Neural cell (in vitro differentiated cells): ENCODE data around the gene CABCOCO1. TPM values are rescaled to one million over a fixed set of nuclear protein-coding genes. Genes with fewer than 3 reads are reported as not detected.
"Not testable (repeated sequence)": the region's sequence is repeated elsewhere in the genome, so short reads cannot be mapped to it uniquely, and the experiment has no call there.

Experiments used
- H2AFZ ChIP-seq: fragments of 200-600, 300-800 bp; sonication (generic), shearing (Covaris generic); 2 replicates; pipeline ENCODE4 v1.6.0; 2014; ENCODE audit warnings: low read depth, mild to moderate bottlenecking, antibody characterized with exemption, low read length, moderate library complexity
- H3F3A ChIP-seq: fragments of 200-600 bp; shearing (Covaris generic); 2 replicates; pipeline ENCODE4 v1.6.1; 2016; ENCODE audit warnings: mild to moderate bottlenecking, moderate library complexity, mixed read lengths, antibody characterized with exemption, low read length; ENCODE audit not compliant: insufficient read depth, poor library complexity, severe bottlenecking
- H3K27ac ChIP-seq: fragments of 200-600, 300-800 bp; sonication (generic), shearing (Covaris generic); 2 replicates; pipeline ENCODE4 v1.5.1; 2014; ENCODE audit warnings: mild to moderate bottlenecking, low read length, moderate library complexity
- H3K27me3 ChIP-seq: fragments of 300-800, 200-600 bp; sonication (generic), shearing (Covaris generic); 2 replicates; pipeline ENCODE4 v1.6.0; 2014; ENCODE audit warnings: mild to moderate bottlenecking, low read depth, low read length, moderate library complexity; ENCODE audit not compliant: insufficient read depth
- H3K36me3 ChIP-seq: fragments of 300-800, 200-600 bp; sonication (generic), shearing (Covaris generic); 2 replicates; pipeline ENCODE4 v1.5.1; 2014; ENCODE audit warnings: mild to moderate bottlenecking, antibody characterized with exemption, low read length, moderate library complexity; ENCODE audit not compliant: insufficient read depth
- H3K4me2 ChIP-seq: fragments of 300-800, 200-600 bp; sonication (generic), shearing (Covaris generic); 2 replicates; pipeline ENCODE4 v1.6.0; 2014; ENCODE audit warnings: mild to moderate bottlenecking, low read length
- H3K4me3 ChIP-seq: fragments of 300-800, 200-600 bp; sonication (generic), shearing (Covaris generic); 2 replicates; pipeline ENCODE4 v1.5.1; 2014; ENCODE audit warnings: mild to moderate bottlenecking, low read length, moderate library complexity
- H3K79me2 ChIP-seq: fragments of 200-600 bp; shearing (Covaris generic); replicated peaks from 2 replicates; pipeline ENCODE4 v1.6.0; 2014; ENCODE audit warnings: mild to moderate bottlenecking, low read length, moderate library complexity; ENCODE audit not compliant: insufficient read depth
- H3K9ac ChIP-seq: fragments of 300-800, 200-600 bp; sonication (generic), shearing (Covaris generic); 2 replicates; pipeline ENCODE4 v1.6.1; 2016; ENCODE audit warnings: mild to moderate bottlenecking, low read length, mixed read lengths
- H3K9me2 ChIP-seq: fragments of 200-600 bp; shearing (Covaris generic); 2 replicates; pipeline ENCODE4 v1.6.1; 2016; ENCODE audit warnings: mild to moderate bottlenecking, low read length, mixed read lengths; ENCODE audit not compliant: insufficient read depth
- H3K9me3 ChIP-seq: fragments of 200-600, 300-800 bp; sonication (generic), shearing (Covaris generic); 2 replicates; pipeline ENCODE4 v1.6.1; 2016; ENCODE audit warnings: mild to moderate bottlenecking, mixed run types, low read length, moderate library complexity, mixed read lengths
- H4K20me1 ChIP-seq: fragments of 200-600 bp; shearing (Covaris generic); 2 replicates; pipeline ENCODE4 v1.6.1; 2016; ENCODE audit warnings: mild to moderate bottlenecking, mixed run types; ENCODE audit not compliant: insufficient read depth
- EP300 ChIP-seq: fragments of 450-650 bp; conservative IDR thresholded peaks from 2 replicates; pipeline ENCODE4 v1.6.1; 2014; ENCODE audit warnings: antibody characterized with exemption, mild to moderate bottlenecking, moderate library complexity; ENCODE audit not compliant: poor library complexity, severe bottlenecking
- EZH2 ChIP-seq: fragments of 200-600, 300-800 bp; shearing (Covaris generic), sonication (generic); IDR thresholded peaks from 2 replicates; pipeline ENCODE4 v1.6.1; 2014; ENCODE audit warnings: antibody characterized with exemption, low read length, borderline replicate concordance, mild to moderate bottlenecking; ENCODE audit not compliant: insufficient read depth, poor library complexity, severe bottlenecking
- MXI1 ChIP-seq: fragments of 450-650 bp; conservative IDR thresholded peaks from 2 replicates; pipeline ENCODE4 v1.6.1; 2014; ENCODE audit warnings: antibody characterized with exemption, mild to moderate bottlenecking; ENCODE audit not compliant: poor library complexity, severe bottlenecking
- POLR2AphosphoS5 ChIP-seq: IDR thresholded peaks from 2 replicates; pipeline ENCODE4 v1.6.1; 2012
- RAD21 ChIP-seq: fragments of 450-650 bp; conservative IDR thresholded peaks from 2 replicates; pipeline ENCODE4 v1.6.1; 2014; ENCODE audit warnings: antibody characterized with exemption, mild to moderate bottlenecking, moderate library complexity
- SMC3 ChIP-seq: fragments of 450-650 bp; conservative IDR thresholded peaks from 2 replicates; pipeline ENCODE4 v1.6.1; 2014; ENCODE audit warnings: antibody characterized with exemption, mild to moderate bottlenecking, moderate library complexity; ENCODE audit not compliant: poor library complexity
- TAF1 ChIP-seq: IDR thresholded peaks from 2 replicates; pipeline ENCODE4 v1.6.1; 2012; ENCODE audit warnings: low read depth
- polyA plus RNA-seq: library from polyadenylated mRNA; depleted of rRNA; stranded (reverse); fragments of >200 nt; gene quantifications from 2 replicates; pipeline ENCODE4 v1.2.3, GENCODE V29; 2014
- TF ChIP-seq, protein P1 (sequence below): fragments of 450-650 bp; IDR thresholded peaks from 2 replicates; pipeline ENCODE4 v1.5.1; 2014; ENCODE audit warnings: antibody characterized with exemption, mild to moderate bottlenecking, moderate library complexity; ENCODE audit not compliant: poor library complexity, severe bottlenecking
- TF ChIP-seq, protein P2 (sequence below): IDR thresholded peaks from 2 replicates; pipeline ENCODE4 v1.6.1; 2012; ENCODE audit warnings: borderline replicate concordance

The CABCOCO1 gene
- polyA plus RNA-seq, 1 donor from 2014 or later: 0.31 TPM

DNA sequence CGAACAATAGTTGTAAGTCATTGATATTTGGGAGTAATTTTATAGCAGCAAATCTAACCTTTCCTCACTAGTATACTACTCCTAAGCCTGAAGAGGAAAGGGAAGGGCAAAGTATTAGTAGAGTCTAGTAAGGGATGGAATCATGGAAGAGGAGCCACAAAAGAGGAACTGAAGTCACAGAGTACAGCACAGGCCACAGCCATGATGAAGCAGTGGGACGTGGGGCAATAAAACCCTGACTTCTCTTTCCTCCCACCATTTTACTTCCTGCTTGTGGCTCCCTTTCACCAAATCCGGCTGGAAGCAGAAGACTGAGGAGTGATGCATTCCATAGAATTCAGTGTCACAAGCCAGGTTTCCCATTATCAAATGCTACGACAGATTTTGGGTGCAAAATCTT, 58.7 kb downstream of the CABCOCO1 start:
- Histone ChIP-seq H2AFZ (no peak overlapping the region), H3K9me3 (no peaks in the 10 kb centered on the region), H3K9me2 (no peaks in the 10 kb centered on the region), H3K4me3 (no peak overlapping the region), H3F3A (no peaks in the 10 kb centered on the region), H3K36me3 (no peaks in the 10 kb centered on the region), H3K9ac (no peak overlapping the region), H3K27me3 (no peaks in the 10 kb centered on the region), H3K4me2 (no peak overlapping the region), H4K20me1 (no peaks in the 10 kb centered on the region), H3K27ac (no peak overlapping the region), H3K79me2 (no peaks in the 10 kb centered on the region)
- TF ChIP-seq SMC3: no peak
- TF ChIP-seq EZH2: no peak
- TF ChIP-seq, protein P1, sequence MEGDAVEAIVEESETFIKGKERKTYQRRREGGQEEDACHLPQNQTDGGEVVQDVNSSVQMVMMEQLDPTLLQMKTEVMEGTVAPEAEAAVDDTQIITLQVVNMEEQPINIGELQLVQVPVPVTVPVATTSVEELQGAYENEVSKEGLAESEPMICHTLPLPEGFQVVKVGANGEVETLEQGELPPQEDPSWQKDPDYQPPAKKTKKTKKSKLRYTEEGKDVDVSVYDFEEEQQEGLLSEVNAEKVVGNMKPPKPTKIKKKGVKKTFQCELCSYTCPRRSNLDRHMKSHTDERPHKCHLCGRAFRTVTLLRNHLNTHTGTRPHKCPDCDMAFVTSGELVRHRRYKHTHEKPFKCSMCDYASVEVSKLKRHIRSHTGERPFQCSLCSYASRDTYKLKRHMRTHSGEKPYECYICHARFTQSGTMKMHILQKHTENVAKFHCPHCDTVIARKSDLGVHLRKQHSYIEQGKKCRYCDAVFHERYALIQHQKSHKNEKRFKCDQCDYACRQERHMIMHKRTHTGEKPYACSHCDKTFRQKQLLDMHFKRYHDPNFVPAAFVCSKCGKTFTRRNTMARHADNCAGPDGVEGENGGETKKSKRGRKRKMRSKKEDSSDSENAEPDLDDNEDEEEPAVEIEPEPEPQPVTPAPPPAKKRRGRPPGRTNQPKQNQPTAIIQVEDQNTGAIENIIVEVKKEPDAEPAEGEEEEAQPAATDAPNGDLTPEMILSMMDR: no peak

GRCh38 chr10:61725221-61725620, 62.5 kb downstream of the CABCOCO1 start:
- H3K4me2 ChIP-seq, H3K27me3 ChIP-seq, H4K20me1 ChIP-seq: not testable (repeated sequence)

GRCh38 chr10:61729596-61729995, 66.9 kb downstream of the CABCOCO1 start:
- no peaks in the 10 kb centered on the region for H3K36me3 ChIP-seq
- no peaks in the 10 kb centered on the region for H3F3A ChIP-seq
- no peak overlapping the region for H3K4me2 ChIP-seq
- no peaks in the 10 kb centered on the region for H4K20me1 ChIP-seq
- H3K27ac ChIP-seq: no peak overlapping the region
- H3K9ac ChIP-seq: no peak overlapping the region
- no peaks in the 10 kb centered on the region for H3K9me2 ChIP-seq
- no peaks in the 10 kb centered on the region for H3K9me3 ChIP-seq
- no peaks in the 10 kb centered on the region for H3K79me2 ChIP-seq
- H3K4me3 ChIP-seq: no peak overlapping the region
- no peaks in the 10 kb centered on the region for H3K27me3 ChIP-seq
- no peak overlapping the region for H2AFZ ChIP-seq
- TF ChIP-seq EZH2 (no peak), POLR2AphosphoS5 (no peak), RAD21 (no peak), SMC3 (no peak), EP300 (no peak), MXI1 (no peak), TAF1 (no peak)
- TF ChIP-seq, protein P1: no peak
- TF ChIP-seq, protein P2, sequence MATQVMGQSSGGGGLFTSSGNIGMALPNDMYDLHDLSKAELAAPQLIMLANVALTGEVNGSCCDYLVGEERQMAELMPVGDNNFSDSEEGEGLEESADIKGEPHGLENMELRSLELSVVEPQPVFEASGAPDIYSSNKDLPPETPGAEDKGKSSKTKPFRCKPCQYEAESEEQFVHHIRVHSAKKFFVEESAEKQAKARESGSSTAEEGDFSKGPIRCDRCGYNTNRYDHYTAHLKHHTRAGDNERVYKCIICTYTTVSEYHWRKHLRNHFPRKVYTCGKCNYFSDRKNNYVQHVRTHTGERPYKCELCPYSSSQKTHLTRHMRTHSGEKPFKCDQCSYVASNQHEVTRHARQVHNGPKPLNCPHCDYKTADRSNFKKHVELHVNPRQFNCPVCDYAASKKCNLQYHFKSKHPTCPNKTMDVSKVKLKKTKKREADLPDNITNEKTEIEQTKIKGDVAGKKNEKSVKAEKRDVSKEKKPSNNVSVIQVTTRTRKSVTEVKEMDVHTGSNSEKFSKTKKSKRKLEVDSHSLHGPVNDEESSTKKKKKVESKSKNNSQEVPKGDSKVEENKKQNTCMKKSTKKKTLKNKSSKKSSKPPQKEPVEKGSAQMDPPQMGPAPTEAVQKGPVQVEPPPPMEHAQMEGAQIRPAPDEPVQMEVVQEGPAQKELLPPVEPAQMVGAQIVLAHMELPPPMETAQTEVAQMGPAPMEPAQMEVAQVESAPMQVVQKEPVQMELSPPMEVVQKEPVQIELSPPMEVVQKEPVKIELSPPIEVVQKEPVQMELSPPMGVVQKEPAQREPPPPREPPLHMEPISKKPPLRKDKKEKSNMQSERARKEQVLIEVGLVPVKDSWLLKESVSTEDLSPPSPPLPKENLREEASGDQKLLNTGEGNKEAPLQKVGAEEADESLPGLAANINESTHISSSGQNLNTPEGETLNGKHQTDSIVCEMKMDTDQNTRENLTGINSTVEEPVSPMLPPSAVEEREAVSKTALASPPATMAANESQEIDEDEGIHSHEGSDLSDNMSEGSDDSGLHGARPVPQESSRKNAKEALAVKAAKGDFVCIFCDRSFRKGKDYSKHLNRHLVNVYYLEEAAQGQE: no peak

More at GRCh38 chr10:61725221-61725620, 62.5 kb downstream of the CABCOCO1 start:
- not testable (repeated sequence) for H3K27ac ChIP-seq, H2AFZ ChIP-seq, H3K4me3 ChIP-seq, H3K9me2 ChIP-seq, H3K9me3 ChIP-seq, H3K36me3 ChIP-seq, H3K79me2 ChIP-seq, H3F3A ChIP-seq, H3K9ac ChIP-seq
